ENCODE results near the gene HIPK2. TPM values are rescaled to one million over a fixed set of nuclear protein-coding genes. Genes with fewer than 3 reads are reported as not detected.

The HIPK2 gene
- total RNA-seq, 1 donor from 2014 or later: 23.0 TPM

DNA sequence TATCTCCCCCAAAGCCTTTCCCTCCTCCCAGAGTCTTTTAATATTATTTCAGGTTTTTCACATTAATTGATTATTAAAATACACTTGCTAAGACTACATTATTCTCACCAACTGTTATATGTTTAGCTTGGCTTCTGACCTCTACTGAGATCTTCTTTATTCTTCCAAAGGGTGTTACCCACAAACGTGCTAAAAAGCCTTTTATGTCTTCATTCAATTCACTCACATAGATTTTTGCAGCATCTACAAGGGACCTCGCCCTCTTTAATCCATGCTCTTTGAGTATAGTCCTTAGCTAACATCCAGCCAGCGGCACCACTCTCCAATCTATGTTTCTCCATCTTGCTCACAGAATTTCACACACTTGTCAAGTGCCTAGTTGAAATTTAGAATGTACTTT is 115.9 kb downstream of the HIPK2 start:
- ATAC-seq (ENCODE audit: low read depth) (no peak), DNase-seq (no peak)
- Mint-ChIP-seq H3K9me3 (no peaks in the 10 kb centered on the region), H3K27me3 (no peaks in the 10 kb centered on the region), H3K27ac (no peak overlapping the region), H3K36me3 (ENCODE audit: low read depth) (peaks cover 2% of the 10 kb centered on the region), H3K4me3 (no peak overlapping the region), H3K4me1 (no peaks in the 10 kb centered on the region)
- CTCF ChIA-PET: no interaction called here
- intact Hi-C loops (cut with micrococcal nuclease): no loop called here
- TF ChIP-seq, protein P1, sequence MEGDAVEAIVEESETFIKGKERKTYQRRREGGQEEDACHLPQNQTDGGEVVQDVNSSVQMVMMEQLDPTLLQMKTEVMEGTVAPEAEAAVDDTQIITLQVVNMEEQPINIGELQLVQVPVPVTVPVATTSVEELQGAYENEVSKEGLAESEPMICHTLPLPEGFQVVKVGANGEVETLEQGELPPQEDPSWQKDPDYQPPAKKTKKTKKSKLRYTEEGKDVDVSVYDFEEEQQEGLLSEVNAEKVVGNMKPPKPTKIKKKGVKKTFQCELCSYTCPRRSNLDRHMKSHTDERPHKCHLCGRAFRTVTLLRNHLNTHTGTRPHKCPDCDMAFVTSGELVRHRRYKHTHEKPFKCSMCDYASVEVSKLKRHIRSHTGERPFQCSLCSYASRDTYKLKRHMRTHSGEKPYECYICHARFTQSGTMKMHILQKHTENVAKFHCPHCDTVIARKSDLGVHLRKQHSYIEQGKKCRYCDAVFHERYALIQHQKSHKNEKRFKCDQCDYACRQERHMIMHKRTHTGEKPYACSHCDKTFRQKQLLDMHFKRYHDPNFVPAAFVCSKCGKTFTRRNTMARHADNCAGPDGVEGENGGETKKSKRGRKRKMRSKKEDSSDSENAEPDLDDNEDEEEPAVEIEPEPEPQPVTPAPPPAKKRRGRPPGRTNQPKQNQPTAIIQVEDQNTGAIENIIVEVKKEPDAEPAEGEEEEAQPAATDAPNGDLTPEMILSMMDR (IDR thresholded peaks at IDR 0.05): no peak
- POLR2A ChIA-PET: interaction anchor here (1.5 kb wide), 1 partner anchor 14 kb away, joined by 4 read pairs; no protein-coding TSS in a partner anchor

DNA sequence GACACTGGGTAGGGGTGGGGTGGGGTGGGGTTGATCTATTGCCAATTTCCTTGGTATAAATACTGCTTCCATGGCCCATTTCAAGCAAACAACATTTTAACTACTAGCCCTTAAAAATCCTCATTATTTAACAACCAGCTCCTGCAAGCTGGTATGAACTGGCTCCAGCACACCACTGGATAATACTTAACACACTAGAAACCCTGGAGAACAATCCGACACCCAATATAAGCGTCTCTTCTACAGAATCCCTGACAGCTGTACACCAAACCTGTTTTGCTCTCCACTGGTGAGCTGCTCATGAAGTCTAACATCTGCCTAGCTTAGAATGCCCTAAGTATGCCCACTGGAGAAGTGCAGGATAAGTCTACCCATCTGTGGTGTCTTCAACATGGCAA is 116.8 kb downstream of the HIPK2 start:
- peaks cover under 1% of the 10 kb centered on the region for H3K4me1 Mint-ChIP-seq
- CTCF ChIA-PET: no interaction called here
- TF ChIP-seq, protein P1 (IDR thresholded peaks at IDR 0.05): no peak
- H3K9me3 Mint-ChIP-seq: no peaks in the 10 kb centered on the region
- H3K36me3 Mint-ChIP-seq (ENCODE audit: low read depth): peaks cover 2% of the 10 kb centered on the region
- H3K27me3 Mint-ChIP-seq: no peaks in the 10 kb centered on the region
- no peak overlapping the region for H3K4me3 Mint-ChIP-seq
- intact Hi-C loops (cut with micrococcal nuclease): no loop called here
- no peak for ATAC-seq (ENCODE audit: low read depth)
- no peak overlapping the region for H3K27ac Mint-ChIP-seq
- POLR2A ChIA-PET: no interaction called here
- no peak for DNase-seq

GRCh38 chr7:139660317-139661042 is 117.3 kb downstream of the HIPK2 start:
- ChIA-PET POLR2A (no interaction called here), CTCF (interaction anchor here (1.4 to 1.5 kb wide), 2 partner anchors 13 to 15 kb away, joined by 3 read pairs; no protein-coding TSS in a partner anchor)
- peaks cover 4% of the 10 kb centered on the region for H3K4me1 Mint-ChIP-seq
- no peak overlapping the region for H3K27ac Mint-ChIP-seq
- TF ChIP-seq, protein P1 (IDR thresholded peaks at IDR 0.05): no peak
- ATAC-seq (ENCODE audit: low read depth) (no peak), DNase-seq (no peak)
- intact Hi-C loops (cut with micrococcal nuclease): no loop called here
- peaks cover 2% of the 10 kb centered on the region for H3K36me3 Mint-ChIP-seq (ENCODE audit: low read depth)
- H3K27me3 Mint-ChIP-seq: no peaks in the 10 kb centered on the region
- no peaks in the 10 kb centered on the region for H3K9me3 Mint-ChIP-seq
- H3K4me3 Mint-ChIP-seq: no peak overlapping the region

DNA sequence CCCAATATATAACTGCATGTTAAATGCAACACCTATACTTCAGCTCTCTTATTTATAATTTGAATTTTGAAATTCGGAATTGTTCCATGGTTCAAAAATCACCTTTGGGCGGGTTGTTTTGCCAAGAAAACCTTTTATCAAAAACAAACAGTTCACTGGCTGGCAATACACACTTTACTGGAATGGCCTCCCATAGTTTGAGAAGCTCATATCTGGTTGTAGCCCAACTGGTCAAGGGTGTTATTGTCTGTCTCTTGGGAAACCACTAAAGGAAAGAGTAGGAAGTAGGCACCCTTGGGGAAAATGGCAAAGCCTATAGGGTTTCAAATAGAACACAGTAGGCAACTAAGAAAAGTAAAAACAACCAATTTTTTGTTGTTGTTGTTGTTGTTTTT is 117.9 kb downstream of the HIPK2 start:
- Mint-ChIP-seq H3K4me3 (no peak overlapping the region), H3K4me1 (peaks cover 10% of the 10 kb centered on the region), H3K9me3 (no peaks in the 10 kb centered on the region), H3K36me3 (ENCODE audit: low read depth) (peaks cover 2% of the 10 kb centered on the region), H3K27ac (no peak overlapping the region), H3K27me3 (no peaks in the 10 kb centered on the region)
- no peak for DNase-seq
- CTCF ChIA-PET: interaction anchor here (1.4 to 1.5 kb wide), 2 partner anchors 12 to 14 kb away, joined by 3 read pairs; no protein-coding TSS in a partner anchor
- ATAC-seq (ENCODE audit: low read depth): no peak
- TF ChIP-seq, protein P1 (IDR thresholded peaks at IDR 0.05): no peak
- POLR2A ChIA-PET: no interaction called here
- intact Hi-C loops (cut with micrococcal nuclease): no loop called here

- TF ChIP-seq, protein P1 (IDR thresholded peaks at IDR 0.05): no peak
- intact Hi-C loops (cut with micrococcal nuclease): no loop called here
- no peak overlapping the region for H3K4me3 Mint-ChIP-seq
- H3K36me3 Mint-ChIP-seq (ENCODE audit: low read depth): peaks cover 2% of the 10 kb centered on the region
- no peaks in the 10 kb centered on the region for H3K27me3 Mint-ChIP-seq
- peaks cover 10% of the 10 kb centered on the region for H3K4me1 Mint-ChIP-seq
- no peak overlapping the region for H3K27ac Mint-ChIP-seq
- ATAC-seq (ENCODE audit: low read depth): no peak
- POLR2A ChIA-PET: no interaction called here
- DNase-seq: no peak
- CTCF ChIA-PET: interaction anchor here (1.4 to 1.5 kb wide), 2 partner anchors 11 to 14 kb away, joined by 3 read pairs; no protein-coding TSS in a partner anchor
- no peaks in the 10 kb centered on the region for H3K9me3 Mint-ChIP-seq
Observed at GRCh38 chr7:139658908-139659675, 118.7 kb downstream of the HIPK2 start.

All from activated B cell treated with CpG ODN at 0.5 μM for 24 hours (primary cell).